Activated T-cell treated with anti-CD3 and anti-CD28 coated beads, Interleukin-2, amount 50 U/mL, for 4 hours (primary cell): ENCODE data around the gene TXNRD3. TPM values are rescaled to one million over a fixed set of nuclear protein-coding genes. Genes with fewer than 3 reads are reported as not detected.

ENCODE experiments used
- ATAC-seq, 2 donors: fragments of 200-7000 bp; cut with Tn5 transposase; one replicate each; pipeline ENCODE4 v1.10.0; 2021
- DNase-seq: peaks from one replicate; pipeline ENCODE4 v3.0.0-alpha.2; 2020
- H3K27me3 Mint-ChIP-seq: one replicate; pipeline ENCODE4 v1.8.0; 2021; ENCODE audit warnings: low read depth, mixed read lengths
- H3K36me3 Mint-ChIP-seq: one replicate; pipeline ENCODE4 v1.8.0; 2022; ENCODE audit warnings: mixed read lengths; ENCODE audit not compliant: insufficient read depth
- H3K4me1 Mint-ChIP-seq: one replicate; pipeline ENCODE4 v1.8.0; 2021; ENCODE audit warnings: low read depth, mixed read lengths
- H3K4me3 Mint-ChIP-seq: one replicate; pipeline ENCODE4 v1.8.0; 2021; ENCODE audit warnings: mild to moderate bottlenecking, moderate library complexity, mixed read lengths
- H3K9me3 Mint-ChIP-seq: one replicate; pipeline ENCODE4 v1.8.0; 2021; ENCODE audit warnings: mixed read lengths
- total RNA-seq, 3 donors: library from RNA; stranded (reverse); gene quantifications; one replicate each; pipeline ENCODE4 v1.2.1, GENCODE V29; 2021

Gene TXNRD3
- total RNA-seq, 3 donors from 2014 or later = 0.76 to 2.3 (median 1.4) TPM

DNA sequence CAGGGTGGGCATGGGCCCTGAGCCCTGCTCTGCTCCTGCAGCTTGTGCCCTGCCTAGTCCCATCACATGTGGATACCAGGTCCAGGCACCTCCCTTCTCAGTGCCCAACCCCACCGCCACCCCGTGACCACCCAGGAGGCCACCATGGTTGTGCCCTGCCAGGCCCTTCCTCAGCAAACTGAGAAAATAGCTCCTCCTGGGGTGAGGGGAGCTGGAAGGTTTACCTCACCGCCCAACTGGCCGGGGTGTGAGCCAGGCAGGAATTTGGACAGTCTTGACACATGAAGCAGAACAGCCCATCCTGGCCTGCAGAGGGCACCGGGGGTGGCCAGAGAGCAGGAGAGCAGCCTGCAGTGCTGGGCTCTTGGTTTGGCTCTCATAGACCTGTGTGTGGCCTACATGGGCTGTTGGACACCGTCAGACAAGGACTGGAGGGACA, 84.8 kb downstream of the TXNRD3 start:
- no peak for ATAC-seq
- H3K4me3 Mint-ChIP-seq = no peak overlapping the region
- DNase-seq = no peak
- H3K4me1 Mint-ChIP-seq = no peaks in the 10 kb centered on the region
- H3K9me3 Mint-ChIP-seq = no peaks in the 10 kb centered on the region
- no peaks in the 10 kb centered on the region for H3K36me3 Mint-ChIP-seq
- peaks cover 15% of the 10 kb centered on the region for H3K27me3 Mint-ChIP-seq

DNA sequence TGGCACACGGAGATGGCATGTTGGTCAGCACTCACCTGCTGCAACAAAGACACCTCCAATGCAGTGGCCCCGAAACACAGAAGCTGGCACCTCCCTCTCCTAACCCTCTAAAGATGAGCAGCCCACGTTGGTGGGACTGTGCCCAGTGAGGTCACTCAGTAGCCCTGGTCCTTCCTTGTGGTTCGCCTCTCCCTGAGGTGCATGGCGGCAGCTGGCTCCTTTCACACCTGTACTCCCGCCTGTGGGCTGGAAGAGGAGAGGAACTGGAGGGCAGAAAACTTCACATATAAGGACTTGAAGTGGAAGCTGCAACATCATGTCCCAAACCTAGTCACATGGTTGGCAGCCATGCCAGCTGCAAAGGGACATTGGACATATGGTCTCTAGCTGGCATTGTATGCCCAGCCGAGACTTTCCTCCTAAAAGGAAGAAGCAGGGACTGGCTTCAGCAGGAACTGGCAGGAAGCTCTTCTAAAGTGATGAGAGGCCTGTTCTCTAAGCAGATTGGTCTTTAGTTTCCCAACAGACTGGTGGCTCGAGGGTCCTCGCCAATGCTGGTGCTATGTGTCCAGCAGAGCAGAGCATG, 85.4 kb downstream of the TXNRD3 start:
- Mint-ChIP-seq H3K36me3 (no peaks in the 10 kb centered on the region), H3K27me3 (peaks cover 15% of the 10 kb centered on the region), H3K4me1 (no peaks in the 10 kb centered on the region), H3K4me3 (no peak overlapping the region), H3K9me3 (no peaks in the 10 kb centered on the region)
- no peak for ATAC-seq
- no peak for DNase-seq

DNA sequence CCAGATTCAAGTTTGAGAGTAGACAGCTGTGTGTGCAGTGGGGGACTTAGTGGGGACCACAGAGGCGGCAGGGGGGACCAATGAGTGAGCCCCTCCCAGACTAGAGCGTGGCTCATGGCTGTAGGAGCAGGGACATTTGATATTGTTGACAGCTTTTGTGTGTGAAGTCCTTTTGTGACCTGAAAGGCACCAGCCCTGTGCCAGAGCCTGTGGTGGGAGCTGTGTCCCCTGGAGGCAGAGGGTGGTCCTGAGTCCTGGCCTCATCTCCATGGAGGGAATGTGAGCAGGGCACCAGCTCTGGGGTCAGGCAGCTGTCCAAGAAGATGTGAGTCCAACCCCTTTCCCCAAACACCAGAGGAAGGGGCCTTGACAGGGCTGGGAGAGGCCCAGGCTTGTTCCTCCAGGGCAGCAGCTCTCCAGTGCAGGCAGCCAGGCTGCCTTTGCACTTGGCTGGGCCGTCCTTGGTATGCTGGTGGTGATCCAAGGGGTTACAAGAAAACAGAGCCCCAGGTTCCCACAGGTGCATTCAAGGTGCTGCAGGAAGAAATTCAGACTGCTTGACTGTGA, 86.1 kb downstream of the TXNRD3 start:
- Mint-ChIP-seq H3K27me3 (peaks cover 10% of the 10 kb centered on the region), H3K4me1 (no peaks in the 10 kb centered on the region), H3K9me3 (no peaks in the 10 kb centered on the region), H3K36me3 (no peaks in the 10 kb centered on the region), H3K4me3 (no peak overlapping the region)
- ATAC-seq (no peak), DNase-seq (no peak)

DNA sequence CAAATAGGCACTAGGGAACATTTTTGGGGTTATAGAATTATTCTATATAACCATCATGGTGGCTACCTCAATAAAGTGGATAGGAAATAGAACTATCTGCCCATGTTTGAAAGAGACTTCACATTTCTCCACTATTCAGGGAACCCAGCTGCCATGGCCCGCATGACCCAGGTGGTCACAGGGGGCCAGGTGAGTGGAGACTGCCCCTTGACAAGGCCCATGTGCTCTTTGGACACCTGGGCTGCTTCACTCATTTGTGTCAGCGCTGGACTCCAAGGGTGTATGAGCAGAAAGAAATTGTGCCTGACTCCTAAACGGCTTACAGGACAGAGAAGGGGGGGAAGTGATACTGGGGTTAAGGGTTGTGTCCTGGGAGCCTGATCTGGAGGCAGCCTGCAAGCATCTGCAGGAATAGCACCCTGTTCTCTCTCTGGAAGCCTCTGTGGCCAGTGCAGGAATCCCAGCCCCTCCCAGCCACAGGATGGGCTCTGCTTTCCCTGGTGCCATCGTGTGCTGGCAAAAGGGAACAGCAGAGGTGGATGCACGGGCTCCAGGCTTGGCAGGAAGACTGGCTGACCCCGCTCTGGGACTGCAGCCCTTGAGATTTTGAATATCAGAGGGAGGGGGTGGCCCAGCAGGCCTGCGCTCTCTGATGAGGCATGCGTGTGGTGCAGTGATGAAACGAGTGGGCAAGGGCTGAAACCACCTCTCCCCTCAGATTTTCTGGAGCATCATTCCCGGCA, 87.1 kb downstream of the TXNRD3 start:
- ATAC-seq = no peak
- Mint-ChIP-seq H3K36me3 (no peaks in the 10 kb centered on the region), H3K4me1 (no peaks in the 10 kb centered on the region), H3K9me3 (peaks cover 5% of the 10 kb centered on the region), H3K27me3 (peaks cover 7% of the 10 kb centered on the region), H3K4me3 (no peak overlapping the region)
- no peak for DNase-seq

DNA sequence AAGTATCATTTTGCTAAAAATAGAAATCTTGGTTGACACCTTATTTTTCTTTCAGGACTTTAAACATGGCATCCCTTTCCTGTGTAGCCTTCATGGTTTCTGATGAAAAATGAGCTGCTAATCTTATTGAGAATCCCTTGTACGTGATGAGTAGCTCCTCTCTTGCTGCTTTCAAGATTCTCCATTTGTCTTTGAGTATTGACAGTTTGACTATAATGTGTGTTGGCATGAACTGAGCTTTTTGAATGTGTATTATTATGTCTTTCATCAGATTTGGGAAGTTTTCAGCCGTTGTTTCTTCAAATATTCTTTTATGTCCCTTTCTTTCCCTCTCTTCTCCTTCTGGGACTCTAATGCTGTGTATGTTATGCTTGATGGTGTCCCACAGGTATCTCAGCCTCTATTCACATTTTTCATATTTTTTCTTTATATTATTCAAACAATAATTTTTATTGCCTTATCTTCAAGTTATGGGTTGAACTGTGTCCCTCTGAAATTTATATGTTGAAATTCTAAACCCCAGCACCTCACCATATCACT, 92.1 kb downstream of the TXNRD3 start:
- Mint-ChIP-seq H3K4me1 (no peaks in the 10 kb centered on the region), H3K36me3 (no peaks in the 10 kb centered on the region), H3K27me3 (peaks cover 7% of the 10 kb centered on the region), H3K4me3 (no peak overlapping the region), H3K9me3 (peaks cover 13% of the 10 kb centered on the region)
- DNase-seq = no peak
- ATAC-seq = no peak

DNA sequence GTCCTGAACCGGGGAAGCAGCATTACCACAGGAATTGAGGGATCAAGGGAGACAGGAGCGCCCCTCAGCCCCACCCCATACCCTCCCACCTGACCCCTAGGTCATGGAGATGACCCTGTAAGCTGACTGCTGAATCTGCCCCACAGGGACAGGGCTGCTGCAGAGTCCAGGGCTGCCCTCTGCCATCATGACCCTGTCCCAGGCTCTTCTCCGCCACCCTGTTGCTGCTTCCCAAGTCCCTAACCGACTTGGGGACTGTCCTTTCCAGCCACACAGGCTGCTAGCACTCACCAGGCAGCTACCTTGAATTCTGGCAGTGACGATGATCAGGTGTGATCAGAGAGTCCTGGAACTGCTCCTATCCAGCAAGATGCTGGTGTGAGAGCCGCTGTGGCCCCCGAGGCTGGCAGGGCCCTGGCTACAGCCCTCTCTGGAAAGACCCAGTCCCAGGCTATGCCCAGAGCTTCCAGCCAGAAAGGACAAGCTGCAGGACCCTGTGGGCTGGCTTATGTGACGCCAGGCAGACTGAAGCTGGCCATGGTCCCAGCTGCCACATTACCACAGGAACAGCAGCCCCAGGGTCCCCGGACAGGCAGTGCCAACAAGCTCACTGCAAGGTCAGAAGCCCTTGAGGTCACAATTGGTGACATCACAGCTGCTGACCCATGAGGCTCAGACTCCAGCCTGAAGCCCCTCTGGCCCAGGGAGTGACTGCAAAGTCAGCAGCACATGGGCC, 96.4 kb downstream of the TXNRD3 start, which contains the start of gene C3orf22:
C3orf22 (minus strand) TSS at position 597 of the 736 bp plus-strand sequence. CDS start 5,542 bp downstream, outside the sequence.
- H3K27me3 Mint-ChIP-seq = no peaks in the 10 kb centered on the region
- no peaks in the 10 kb centered on the region for H3K4me1 Mint-ChIP-seq
- no peak within 1 kb of the TSS for H3K4me3 Mint-ChIP-seq
- H3K9me3 Mint-ChIP-seq = peaks cover 13% of the 10 kb centered on the region
- ATAC-seq (no peak), DNase-seq (no peak)
- H3K36me3 Mint-ChIP-seq = no peaks in the 10 kb centered on the region

DNA sequence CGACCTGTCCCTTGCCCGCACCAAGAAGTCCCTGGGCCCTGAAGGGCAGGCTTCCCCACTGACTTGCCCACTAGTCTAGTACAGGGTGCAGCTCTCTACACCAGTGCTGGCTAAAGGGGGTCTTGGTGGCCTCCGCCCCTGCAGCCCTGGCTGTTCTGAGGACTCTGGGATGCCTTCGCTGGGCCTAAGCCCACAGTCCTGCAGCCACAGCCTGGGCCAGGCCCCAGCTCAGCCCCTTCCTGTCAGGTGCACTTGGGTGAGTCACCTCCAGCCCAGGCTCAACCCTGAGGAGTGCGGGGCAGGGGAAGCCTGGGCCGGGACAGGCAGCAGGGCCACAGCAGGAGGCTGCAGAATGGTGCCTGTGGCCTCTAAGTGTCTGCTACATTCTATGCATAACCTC, 97.2 kb downstream of the TXNRD3 start:
- no peaks in the 10 kb centered on the region for H3K4me1 Mint-ChIP-seq
- DNase-seq = no peak

DNA sequence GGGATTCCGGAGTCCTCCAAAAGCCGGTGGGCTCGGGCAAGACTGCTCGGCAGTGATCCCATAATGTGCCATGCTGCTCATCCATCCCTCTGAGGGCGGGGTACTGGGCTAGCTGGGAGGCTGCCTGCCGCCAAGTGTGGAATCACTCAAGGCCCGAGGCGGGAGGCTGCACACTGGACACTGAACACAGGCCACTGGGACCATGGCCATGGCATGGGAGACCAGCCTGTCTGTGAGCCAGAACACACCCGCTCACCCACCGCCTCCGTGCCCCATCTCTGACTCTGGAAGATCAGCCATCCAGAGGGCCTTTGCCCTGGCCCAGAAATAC, 97.5 kb downstream of the TXNRD3 start:
- DNase-seq = no peak
- Mint-ChIP-seq H3K4me3 (no peak overlapping the region), H3K36me3 (no peaks in the 10 kb centered on the region), H3K9me3 (peaks cover 4% of the 10 kb centered on the region), H3K4me1 (no peaks in the 10 kb centered on the region), H3K27me3 (no peaks in the 10 kb centered on the region)
- no peak for ATAC-seq

More for the DNA sequence above, 97.2 kb downstream of the TXNRD3 start:
- Mint-ChIP-seq H3K9me3 (peaks cover 7% of the 10 kb centered on the region), H3K36me3 (no peaks in the 10 kb centered on the region), H3K4me3 (no peak overlapping the region), H3K27me3 (no peaks in the 10 kb centered on the region)
- ATAC-seq = no peak

Other genes with a start within 250 kb of the TXNRD3 start
- gene ZXDC, start 179.2 kb downstream of the TXNRD3 start, total RNA-seq = 10 to 100 TPM; 24.4 to 25.6 (median 25.6) TPM
- gene UROC1, start 137.4 kb downstream of the TXNRD3 start, total RNA-seq = not detected
- gene CHST13, start 131.0 kb downstream of the TXNRD3 start, total RNA-seq = not detected
- not detected for gene C3orf22, start 96.2 kb downstream of the TXNRD3 start, total RNA-seq
- 10 to 100 TPM; 17.9 to 23.6 (median 21.4) TPM for gene CHCHD6, start 49.1 kb upstream of the TXNRD3 start, total RNA-seq